Thyroid gland (tissue), 4 donors: ENCODE data around the gene DNAH1.

Experiments
- POLR2A ChIP-seq, 2 donors: fragments of 450-650 bp; IDR thresholded peaks; one replicate each; pipeline ENCODE4 v1.6.1; 2017; ENCODE audit warnings: antibody characterized with exemption in 2 of 2, mild to moderate bottlenecking in 2 of 2, moderate library complexity in 1 of 2
- TF ChIP-seq, protein P1 (sequence below), 6 experiments: fragments of 200-600 bp in 3 of 6; fragments of 450-650 bp in 3 of 6; sonication (generic) in 3 of 6; IDR thresholded peaks; one replicate each; pipeline ENCODE4 v1.5.1; 2016 to 2019; ENCODE audit warnings: antibody characterized with exemption in 6 of 6, mild to moderate bottlenecking in 2 of 6, inconsistent platforms in 1 of 6, moderate library complexity in 1 of 6

DNA sequence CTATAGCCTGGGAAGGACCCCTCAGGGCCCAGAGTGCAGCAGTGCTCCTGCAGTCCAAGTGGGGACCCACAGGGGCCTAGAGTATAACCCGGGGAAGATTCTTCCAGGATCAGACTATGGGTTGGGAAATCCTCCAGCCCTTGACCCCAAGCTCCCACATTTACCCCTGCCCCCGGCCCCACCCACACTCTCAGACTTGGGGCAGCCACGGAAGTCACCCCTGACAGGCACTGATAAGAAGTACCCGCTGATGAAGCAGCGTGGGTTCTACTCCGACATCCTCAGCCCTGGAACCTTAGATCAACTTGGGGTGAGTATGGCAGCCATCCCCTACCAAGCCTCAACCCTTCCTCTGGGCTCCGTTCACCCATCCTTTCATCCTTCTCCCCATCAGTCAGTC, 6.3 kb downstream of the DNAH1 start:
- TF ChIP-seq, protein P1, sequence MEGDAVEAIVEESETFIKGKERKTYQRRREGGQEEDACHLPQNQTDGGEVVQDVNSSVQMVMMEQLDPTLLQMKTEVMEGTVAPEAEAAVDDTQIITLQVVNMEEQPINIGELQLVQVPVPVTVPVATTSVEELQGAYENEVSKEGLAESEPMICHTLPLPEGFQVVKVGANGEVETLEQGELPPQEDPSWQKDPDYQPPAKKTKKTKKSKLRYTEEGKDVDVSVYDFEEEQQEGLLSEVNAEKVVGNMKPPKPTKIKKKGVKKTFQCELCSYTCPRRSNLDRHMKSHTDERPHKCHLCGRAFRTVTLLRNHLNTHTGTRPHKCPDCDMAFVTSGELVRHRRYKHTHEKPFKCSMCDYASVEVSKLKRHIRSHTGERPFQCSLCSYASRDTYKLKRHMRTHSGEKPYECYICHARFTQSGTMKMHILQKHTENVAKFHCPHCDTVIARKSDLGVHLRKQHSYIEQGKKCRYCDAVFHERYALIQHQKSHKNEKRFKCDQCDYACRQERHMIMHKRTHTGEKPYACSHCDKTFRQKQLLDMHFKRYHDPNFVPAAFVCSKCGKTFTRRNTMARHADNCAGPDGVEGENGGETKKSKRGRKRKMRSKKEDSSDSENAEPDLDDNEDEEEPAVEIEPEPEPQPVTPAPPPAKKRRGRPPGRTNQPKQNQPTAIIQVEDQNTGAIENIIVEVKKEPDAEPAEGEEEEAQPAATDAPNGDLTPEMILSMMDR (IDR thresholded peaks at IDR 0.05), result no peak
- no peak for TF ChIP-seq POLR2A (IDR thresholded peaks at IDR 0.05)
